IMR-90 (cell line): ENCODE data around the gene ELFN1.

Source experiments
- BHLHE40 ChIP-seq: fragments of 150-350 bp; IDR thresholded peaks from 2 replicates; pipeline ENCODE4 v1.6.1; 2016; ENCODE audit warnings: mild to moderate bottlenecking, low read depth, low read length
- CEBPB ChIP-seq: IDR thresholded peaks from 2 replicates; pipeline ENCODE4 v1.6.1; 2012; ENCODE audit warnings: low read depth, low read length, improper control_type of control experiment
- CHD1 ChIP-seq: IDR thresholded peaks from 2 replicates; pipeline ENCODE4 v1.6.1; 2012; ENCODE audit warnings: low read depth, low read length, improper control_type of control experiment
- FOS ChIP-seq: fragments of 150-350 bp; IDR thresholded peaks from 2 replicates; pipeline ENCODE4 v1.6.1; 2016; ENCODE audit warnings: low read depth, low read length
- MAFK ChIP-seq: IDR thresholded peaks from 2 replicates; pipeline ENCODE4 v1.6.1; 2012; ENCODE audit warnings: low read depth, low read length, improper control_type of control experiment
- MXI1 ChIP-seq: IDR thresholded peaks from 2 replicates; pipeline ENCODE4 v1.6.1; 2012; ENCODE audit warnings: low read depth, mild to moderate bottlenecking, low read length, moderate library complexity, borderline replicate concordance
- NFE2L2 ChIP-seq: fragments of 150-350 bp; IDR thresholded peaks from 2 replicates; pipeline ENCODE4 v1.6.1; 2016; ENCODE audit warnings: low read depth, mild to moderate bottlenecking, low read length
- POLR2A ChIP-seq: IDR thresholded peaks from 2 replicates; pipeline ENCODE4 v1.6.1; 2012; ENCODE audit warnings: mild to moderate bottlenecking, low read depth, low read length
- RAD21 ChIP-seq: IDR thresholded peaks from 2 replicates; pipeline ENCODE4 v1.6.1; 2012; ENCODE audit warnings: low read length, improper control_type of control experiment
- RCOR1 ChIP-seq: IDR thresholded peaks from 2 replicates; pipeline ENCODE4 v1.6.1; 2012; ENCODE audit warnings: mild to moderate bottlenecking, low read length, improper control_type of control experiment; ENCODE audit not compliant: insufficient replicate concordance
- SMC3 ChIP-seq: fragments of 150-350 bp; IDR thresholded peaks from 2 replicates; pipeline ENCODE4 v1.6.1; 2016; ENCODE audit warnings: low read depth, mild to moderate bottlenecking, antibody characterized with exemption, low read length, moderate library complexity
- TF ChIP-seq, protein P1 (sequence below): conservative IDR thresholded peaks from 2 replicates; pipeline ENCODE4 v1.5.1; 2012; ENCODE audit warnings: mild to moderate bottlenecking, low read depth, low read length, improper control_type of control experiment
- TF ChIP-seq, protein P2 (sequence below): fragments of 150-350 bp; IDR thresholded peaks from 2 replicates; pipeline ENCODE4 v1.6.1; 2016; ENCODE audit warnings: low read depth, mild to moderate bottlenecking, low read length, moderate library complexity, borderline replicate concordance

DNA sequence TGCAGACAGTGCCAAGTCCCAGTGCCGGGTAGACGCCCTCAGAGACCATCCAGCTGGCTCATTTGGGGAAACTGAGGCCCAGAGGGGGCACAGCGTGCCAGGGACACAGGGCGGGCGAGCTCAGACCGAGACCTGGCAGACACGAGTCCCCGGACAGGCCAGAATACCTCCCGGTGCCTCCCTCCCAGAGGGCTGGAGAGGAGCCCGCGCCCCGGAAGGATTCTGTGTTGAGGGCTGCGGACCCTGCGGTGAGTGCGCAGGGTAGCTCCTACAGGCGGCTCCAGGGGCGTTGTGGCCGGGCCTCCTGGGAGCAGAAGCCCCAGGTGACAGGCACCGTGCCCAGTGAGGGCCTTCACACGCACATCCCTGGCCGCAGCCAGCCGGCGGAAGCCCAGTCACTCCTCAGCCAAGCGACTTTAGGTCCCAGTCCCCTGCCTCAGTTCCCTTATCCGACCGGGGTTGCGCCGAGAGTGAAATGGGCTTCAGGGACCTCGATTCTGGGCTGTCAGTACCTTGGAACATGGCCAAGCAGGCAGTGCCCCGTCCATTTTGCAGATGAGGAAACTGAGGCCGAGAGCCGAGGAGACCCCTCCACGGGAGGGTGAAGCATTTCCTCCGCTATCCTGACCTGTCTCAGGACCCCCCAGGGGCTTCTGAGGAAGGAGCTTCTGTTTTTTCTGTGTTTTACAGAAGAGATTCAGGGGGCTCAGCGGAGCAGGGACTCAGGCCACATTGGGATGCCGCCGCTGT, 73.6 kb downstream of the ELFN1 start:
- TF ChIP-seq SMC3 = no peak
- TF ChIP-seq, protein P1, sequence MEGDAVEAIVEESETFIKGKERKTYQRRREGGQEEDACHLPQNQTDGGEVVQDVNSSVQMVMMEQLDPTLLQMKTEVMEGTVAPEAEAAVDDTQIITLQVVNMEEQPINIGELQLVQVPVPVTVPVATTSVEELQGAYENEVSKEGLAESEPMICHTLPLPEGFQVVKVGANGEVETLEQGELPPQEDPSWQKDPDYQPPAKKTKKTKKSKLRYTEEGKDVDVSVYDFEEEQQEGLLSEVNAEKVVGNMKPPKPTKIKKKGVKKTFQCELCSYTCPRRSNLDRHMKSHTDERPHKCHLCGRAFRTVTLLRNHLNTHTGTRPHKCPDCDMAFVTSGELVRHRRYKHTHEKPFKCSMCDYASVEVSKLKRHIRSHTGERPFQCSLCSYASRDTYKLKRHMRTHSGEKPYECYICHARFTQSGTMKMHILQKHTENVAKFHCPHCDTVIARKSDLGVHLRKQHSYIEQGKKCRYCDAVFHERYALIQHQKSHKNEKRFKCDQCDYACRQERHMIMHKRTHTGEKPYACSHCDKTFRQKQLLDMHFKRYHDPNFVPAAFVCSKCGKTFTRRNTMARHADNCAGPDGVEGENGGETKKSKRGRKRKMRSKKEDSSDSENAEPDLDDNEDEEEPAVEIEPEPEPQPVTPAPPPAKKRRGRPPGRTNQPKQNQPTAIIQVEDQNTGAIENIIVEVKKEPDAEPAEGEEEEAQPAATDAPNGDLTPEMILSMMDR = no peak
- no peak for TF ChIP-seq POLR2A
- no peak for TF ChIP-seq RAD21
- TF ChIP-seq CHD1 = no peak
- no peak for TF ChIP-seq BHLHE40
- TF ChIP-seq, protein P2, sequence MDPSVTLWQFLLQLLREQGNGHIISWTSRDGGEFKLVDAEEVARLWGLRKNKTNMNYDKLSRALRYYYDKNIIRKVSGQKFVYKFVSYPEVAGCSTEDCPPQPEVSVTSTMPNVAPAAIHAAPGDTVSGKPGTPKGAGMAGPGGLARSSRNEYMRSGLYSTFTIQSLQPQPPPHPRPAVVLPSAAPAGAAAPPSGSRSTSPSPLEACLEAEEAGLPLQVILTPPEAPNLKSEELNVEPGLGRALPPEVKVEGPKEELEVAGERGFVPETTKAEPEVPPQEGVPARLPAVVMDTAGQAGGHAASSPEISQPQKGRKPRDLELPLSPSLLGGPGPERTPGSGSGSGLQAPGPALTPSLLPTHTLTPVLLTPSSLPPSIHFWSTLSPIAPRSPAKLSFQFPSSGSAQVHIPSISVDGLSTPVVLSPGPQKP = no peak
- TF ChIP-seq CEBPB = no peak
- TF ChIP-seq MXI1 = no peak
- no peak for TF ChIP-seq RCOR1
- no peak for TF ChIP-seq FOS
- no peak for TF ChIP-seq NFE2L2
- no peak for TF ChIP-seq MAFK
